ENCODE measurements around the gene SNPH.
"Not testable (repeated sequence)": the region's sequence is repeated elsewhere in the genome, so short reads cannot be mapped to it uniquely, and the experiment has no call there.

SNPH gene

GRCh38 chr20:1336699-1337367 lies 70.7 kb downstream of the SNPH start:
- no peak for DNase-seq
- H3K27ac Mint-ChIP-seq = peak overlapping the region; percentile 54
- peaks cover 3% of the 10 kb centered on the region for H3K27me3 Mint-ChIP-seq (ENCODE audit: low read depth, poor library complexity)
- H3K36me3 Mint-ChIP-seq (ENCODE audit: low read depth) = peaks cover 30% of the 10 kb centered on the region
- H3K4me1 Mint-ChIP-seq = peaks cover 4% of the 10 kb centered on the region
- no peaks in the 10 kb centered on the region for H3K9me3 Mint-ChIP-seq
- no peak for TF ChIP-seq CTCF (IDR thresholded peaks at IDR 0.05)
- H3K4me3 Mint-ChIP-seq = no peak overlapping the region

GRCh38 chr20:1337441-1337840 lies 71.3 kb downstream of the SNPH start:
- no peaks in the 10 kb centered on the region for H3K9me3 Mint-ChIP-seq
- no peak for TF ChIP-seq CTCF (IDR thresholded peaks at IDR 0.05)
- peaks cover 27% of the 10 kb centered on the region for H3K36me3 Mint-ChIP-seq (ENCODE audit: low read depth)
- no peak overlapping the region for H3K4me3 Mint-ChIP-seq
- no peak for DNase-seq
- peaks cover 10% of the 10 kb centered on the region for H3K4me1 Mint-ChIP-seq
- peaks cover 3% of the 10 kb centered on the region for H3K27me3 Mint-ChIP-seq (ENCODE audit: low read depth, poor library complexity)
- H3K27ac Mint-ChIP-seq = no peak overlapping the region

- no peaks in the 10 kb centered on the region for H3K9me3 Mint-ChIP-seq
- H3K36me3 Mint-ChIP-seq (ENCODE audit: low read depth) = peaks cover 25% of the 10 kb centered on the region
- H3K27ac Mint-ChIP-seq = no peak overlapping the region
- no peak for TF ChIP-seq CTCF (IDR thresholded peaks at IDR 0.05)
- no peak overlapping the region for H3K4me3 Mint-ChIP-seq
- H3K4me1 Mint-ChIP-seq = peaks cover 11% of the 10 kb centered on the region
- peaks cover 3% of the 10 kb centered on the region for H3K27me3 Mint-ChIP-seq (ENCODE audit: low read depth, poor library complexity)
- no peak for DNase-seq
Observed at GRCh38 chr20:1338096-1338495, 72.0 kb downstream of the SNPH start.

- no peak overlapping the region for H3K27ac Mint-ChIP-seq
- no peak overlapping the region for H3K4me3 Mint-ChIP-seq
- H3K36me3 Mint-ChIP-seq (ENCODE audit: low read depth) = peaks cover 21% of the 10 kb centered on the region
- DNase-seq = no peak
- H3K4me1 Mint-ChIP-seq = peaks cover 11% of the 10 kb centered on the region
- no peak for TF ChIP-seq CTCF (IDR thresholded peaks at IDR 0.05)
- H3K27me3 Mint-ChIP-seq (ENCODE audit: low read depth, poor library complexity) = peaks cover 3% of the 10 kb centered on the region
- H3K9me3 Mint-ChIP-seq = no peaks in the 10 kb centered on the region
Observed at GRCh38 chr20:1338801-1339200, 72.7 kb downstream of the SNPH start.

GRCh38 chr20:1341561-1342265 lies 75.6 kb downstream of the SNPH start:
- TF ChIP-seq CTCF (IDR thresholded peaks at IDR 0.05) = no peak
- H3K9me3 Mint-ChIP-seq = peaks cover 16% of the 10 kb centered on the region
- H3K36me3 Mint-ChIP-seq (ENCODE audit: low read depth) = peaks cover 36% of the 10 kb centered on the region
- no peak overlapping the region for H3K4me3 Mint-ChIP-seq
- peaks cover 3% of the 10 kb centered on the region for H3K27me3 Mint-ChIP-seq (ENCODE audit: low read depth, poor library complexity)
- H3K27ac Mint-ChIP-seq = peak overlapping the region; percentile 21
- DNase-seq = no peak
- H3K4me1 Mint-ChIP-seq = peaks cover 11% of the 10 kb centered on the region

- peaks cover 55% of the 10 kb centered on the region for H3K36me3 Mint-ChIP-seq (ENCODE audit: low read depth)
- not testable (repeated sequence) for H3K27ac Mint-ChIP-seq; H3K4me3 Mint-ChIP-seq; DNase-seq; H3K27me3 Mint-ChIP-seq (ENCODE audit: low read depth, poor library complexity)
- H3K9me3 Mint-ChIP-seq = peaks cover 34% of the 10 kb centered on the region
- H3K4me1 Mint-ChIP-seq = peaks cover 11% of the 10 kb centered on the region
Observed at GRCh38 chr20:1343446-1344124, 77.5 kb downstream of the SNPH start.
